GM12864 (cell line): Measurements from ENCODE around the gene SPAAR.
A peak's percentile ranks its signal among the peaks of the same experiment; 100 is the strongest.

Experiments used
- DNase-seq: peaks from one replicate; pipeline ENCODE4 v3.0.0-alpha.2; 2011; ENCODE audit warnings: low read depth
- H3K4me3 ChIP-seq: 2 replicates; pipeline ENCODE4 v1.5.1; 2011; ENCODE audit warnings: mild to moderate bottlenecking, low read depth, low read length, control low read depth
- TF ChIP-seq, protein P1 (sequence below): IDR thresholded peaks from 2 replicates; pipeline ENCODE4 v1.5.1; 2011; ENCODE audit warnings: low read depth, mild to moderate bottlenecking, moderate library complexity, low read length, control low read depth, inconsistent platforms; ENCODE audit errors: missing control alignments

The SPAAR gene

DNA sequence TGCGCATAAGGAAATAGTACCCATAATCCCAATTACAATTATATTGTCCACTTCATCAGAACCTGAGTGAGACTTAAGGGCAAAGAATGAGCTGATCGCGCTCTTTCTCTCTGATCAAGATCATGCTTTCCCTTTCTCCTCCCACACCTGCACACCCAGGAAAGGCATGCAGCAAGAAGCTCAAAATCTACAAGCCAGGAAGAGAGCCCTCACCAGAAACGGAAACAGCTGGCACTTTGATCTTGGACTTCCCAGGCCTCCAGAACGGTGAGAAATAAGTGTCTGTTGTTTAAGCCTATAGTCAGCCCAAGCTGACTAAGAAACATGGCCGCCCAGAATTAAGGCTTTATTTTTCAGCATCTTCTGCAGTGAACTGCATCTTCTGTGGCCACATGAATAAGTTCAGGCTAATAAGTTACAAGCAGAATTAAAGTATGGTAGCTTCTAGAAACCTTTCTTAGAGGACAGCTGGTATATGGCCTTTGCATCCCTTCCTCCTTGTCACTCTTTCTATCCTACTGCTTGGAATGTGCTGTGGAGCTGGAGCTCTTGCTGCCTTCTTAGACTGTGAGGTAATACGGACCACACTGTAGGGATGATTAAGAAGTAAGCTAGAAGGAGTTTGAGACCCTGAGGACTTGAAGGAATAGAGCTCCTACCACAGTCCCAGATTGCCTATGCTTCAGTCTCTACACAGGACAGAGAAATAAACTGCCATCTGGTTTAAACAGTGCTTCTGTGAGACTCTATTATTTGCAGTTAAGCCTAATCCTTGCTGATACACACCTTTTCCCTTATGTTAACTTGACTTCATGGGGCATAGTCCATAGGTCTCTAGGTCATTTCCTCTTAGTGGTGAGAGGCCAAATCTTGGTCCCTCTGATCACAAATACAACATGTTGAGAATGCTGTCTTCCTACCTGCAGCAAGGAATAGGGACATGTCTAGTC lies 31.4 kb downstream of the SPAAR start:
- no peak overlapping the region for H3K4me3 ChIP-seq
- TF ChIP-seq, protein P1, sequence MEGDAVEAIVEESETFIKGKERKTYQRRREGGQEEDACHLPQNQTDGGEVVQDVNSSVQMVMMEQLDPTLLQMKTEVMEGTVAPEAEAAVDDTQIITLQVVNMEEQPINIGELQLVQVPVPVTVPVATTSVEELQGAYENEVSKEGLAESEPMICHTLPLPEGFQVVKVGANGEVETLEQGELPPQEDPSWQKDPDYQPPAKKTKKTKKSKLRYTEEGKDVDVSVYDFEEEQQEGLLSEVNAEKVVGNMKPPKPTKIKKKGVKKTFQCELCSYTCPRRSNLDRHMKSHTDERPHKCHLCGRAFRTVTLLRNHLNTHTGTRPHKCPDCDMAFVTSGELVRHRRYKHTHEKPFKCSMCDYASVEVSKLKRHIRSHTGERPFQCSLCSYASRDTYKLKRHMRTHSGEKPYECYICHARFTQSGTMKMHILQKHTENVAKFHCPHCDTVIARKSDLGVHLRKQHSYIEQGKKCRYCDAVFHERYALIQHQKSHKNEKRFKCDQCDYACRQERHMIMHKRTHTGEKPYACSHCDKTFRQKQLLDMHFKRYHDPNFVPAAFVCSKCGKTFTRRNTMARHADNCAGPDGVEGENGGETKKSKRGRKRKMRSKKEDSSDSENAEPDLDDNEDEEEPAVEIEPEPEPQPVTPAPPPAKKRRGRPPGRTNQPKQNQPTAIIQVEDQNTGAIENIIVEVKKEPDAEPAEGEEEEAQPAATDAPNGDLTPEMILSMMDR, result no peak
- DNase-seq, result no peak

DNA sequence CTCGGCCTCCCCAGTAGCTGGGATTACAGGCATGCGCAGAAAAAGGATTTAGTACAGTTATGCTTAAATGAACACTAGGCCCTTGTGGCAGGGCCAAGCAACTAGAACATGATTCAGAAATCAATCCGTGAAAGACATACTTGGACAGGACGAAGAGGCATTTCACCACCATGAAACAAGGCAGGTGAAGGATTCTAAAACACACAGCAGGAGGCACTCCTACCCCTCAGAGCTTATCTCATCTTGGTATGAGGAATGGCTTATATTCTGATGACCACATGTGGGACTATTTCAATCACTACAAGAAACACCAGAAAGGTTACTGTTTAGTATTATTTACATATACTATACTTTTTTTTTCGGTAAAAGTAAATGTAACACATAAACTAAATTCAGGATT lies 33.0 kb downstream of the SPAAR start:
- H3K4me3 ChIP-seq, result no peak overlapping the region
- TF ChIP-seq, protein P1, result no peak
- DNase-seq, result no peak

DNA sequence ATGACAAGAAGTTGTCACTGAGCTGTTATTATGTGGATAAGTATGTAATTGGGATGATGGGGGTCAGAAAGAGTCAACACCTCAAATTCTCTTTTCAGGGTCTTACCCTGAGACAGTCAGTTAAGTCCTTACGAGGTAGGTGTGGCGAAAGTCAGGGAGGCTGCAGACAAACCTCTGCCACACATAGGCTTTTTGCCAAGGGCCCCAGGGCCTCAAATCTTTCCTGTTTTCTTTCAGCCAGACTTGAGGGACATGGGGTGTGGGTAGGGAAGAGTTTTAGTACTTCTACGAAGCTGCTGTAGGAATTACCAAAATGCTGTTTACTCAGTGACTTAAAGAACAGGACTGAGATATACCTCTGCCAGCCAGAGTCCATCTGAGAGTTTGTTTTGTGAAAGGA lies 34.9 kb downstream of the SPAAR start:
- H3K4me3 ChIP-seq, result no peak overlapping the region
- DNase-seq, result no peak
- TF ChIP-seq, protein P1, result no peak

DNA sequence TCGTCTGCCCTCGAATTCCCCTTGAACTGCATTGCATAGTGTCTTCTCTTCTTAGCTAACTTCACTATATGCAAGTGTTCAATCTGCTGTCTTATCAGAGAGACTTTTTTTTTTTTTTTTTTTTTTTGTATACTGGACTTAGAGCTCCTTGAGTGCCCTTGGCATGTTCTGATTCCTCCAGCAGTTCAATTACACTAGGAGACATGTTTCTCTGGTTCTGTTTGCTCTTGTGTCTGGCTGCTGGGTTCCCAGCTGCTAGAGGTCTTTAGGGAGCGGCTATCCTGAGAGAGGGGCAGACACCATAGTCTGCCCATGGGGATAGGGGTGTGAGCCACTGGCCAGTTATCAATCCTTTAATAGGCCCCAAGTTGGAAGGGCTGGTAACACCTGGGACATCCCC lies 35.6 kb downstream of the SPAAR start:
- no peak for DNase-seq
- TF ChIP-seq, protein P1, result no peak
- no peak overlapping the region for H3K4me3 ChIP-seq

DNA sequence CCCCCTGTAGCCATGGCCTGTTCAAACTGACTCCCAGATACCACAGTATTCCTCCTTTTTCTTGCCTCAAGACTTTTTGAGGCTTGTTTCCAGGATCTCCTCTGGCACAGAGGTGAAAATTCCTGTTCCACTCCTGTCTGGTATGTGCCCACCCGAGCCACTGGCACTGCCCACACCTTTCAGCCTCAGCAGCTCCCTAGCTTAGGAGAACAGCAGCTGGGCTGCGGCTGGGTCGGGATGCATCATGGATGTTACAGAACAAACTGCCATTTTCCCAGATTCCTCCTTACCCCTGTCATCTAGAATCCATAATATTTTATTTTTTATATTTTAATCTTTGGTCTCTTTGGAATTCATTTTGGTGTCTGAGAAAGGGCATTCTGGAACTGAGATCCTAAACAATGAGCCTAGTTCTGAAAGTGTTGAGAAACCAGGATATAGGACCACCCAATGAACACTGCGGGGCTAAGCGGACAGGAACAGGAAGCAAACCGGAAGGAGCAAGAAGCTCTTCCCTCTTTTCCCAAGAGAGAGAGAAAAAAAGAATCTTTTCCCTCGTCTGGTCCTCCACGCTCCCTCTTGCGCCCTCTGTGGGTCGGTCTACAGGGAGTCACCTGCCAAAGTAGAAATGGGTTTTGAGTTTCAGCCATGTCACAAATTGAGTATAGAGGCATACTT lies 36.2 kb downstream of the SPAAR start:
- DNase-seq, result peak; percentile 15

DNA sequence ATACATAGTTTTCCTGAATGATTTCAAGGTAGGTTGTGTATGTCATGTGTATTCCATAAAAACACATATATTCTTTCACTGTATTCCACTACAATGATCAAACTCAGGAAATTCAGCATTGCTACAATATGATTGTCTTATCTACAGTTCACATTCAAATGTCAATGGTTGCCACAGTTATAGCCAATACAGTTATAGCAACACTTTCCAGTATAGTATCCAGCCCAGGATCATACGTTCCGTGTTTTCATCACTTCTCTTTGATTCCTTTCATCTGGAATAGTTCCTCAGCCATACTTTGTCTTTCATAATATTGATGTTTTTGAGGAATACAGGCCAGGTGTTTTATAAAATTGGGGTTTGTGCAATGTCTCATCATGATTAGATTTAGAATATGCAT lies 39.2 kb downstream of the SPAAR start:
- no peak overlapping the region for H3K4me3 ChIP-seq
- TF ChIP-seq, protein P1, result no peak

More for the DNA sequence above, 36.2 kb downstream of the SPAAR start:
- H3K4me3 ChIP-seq, result no peak overlapping the region
- TF ChIP-seq, protein P1, result peak; percentile 86

More for the DNA sequence above, 39.2 kb downstream of the SPAAR start:
- DNase-seq, result no peak
